ENCODE results near the gene PXN.

DNA sequence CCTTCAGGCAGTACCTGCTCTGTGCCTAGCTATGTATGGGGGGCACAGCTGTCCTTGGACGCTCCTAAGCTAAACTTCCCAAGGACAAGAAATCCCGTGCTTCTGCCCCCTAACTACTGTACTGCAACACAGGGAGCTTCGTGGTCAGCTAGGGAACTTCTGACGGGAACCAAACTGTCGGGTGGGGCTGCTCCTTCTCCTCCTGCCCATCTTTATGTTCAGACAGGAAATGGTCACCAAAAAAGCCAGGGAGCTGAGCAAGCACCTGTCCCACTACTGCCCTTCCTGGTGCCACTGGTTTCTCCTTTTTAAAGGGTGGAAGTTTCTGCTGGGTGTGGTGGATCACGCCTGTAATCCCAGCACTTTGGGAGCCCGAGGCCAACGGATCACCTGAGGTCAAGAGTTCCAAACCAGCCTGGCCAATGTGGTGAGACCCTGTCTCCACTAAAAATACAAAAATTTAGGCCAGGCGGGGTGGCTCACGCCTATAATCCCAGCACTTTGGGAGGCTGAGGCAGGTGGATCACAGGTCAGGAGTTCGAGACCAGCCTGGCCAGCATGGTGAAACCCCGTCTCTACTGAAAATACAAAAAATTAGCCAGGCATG lies 26.6 kb downstream of the PXN start:
- TF ChIP-seq SUZ12 (IDR thresholded peaks at IDR 0.05; ENCODE audit: extremely low read depth, insufficient read depth, insufficient read length) (no peak), ZNF274 (IDR thresholded peaks at IDR 0.05; ENCODE audit: low read depth, low read length) (no peak), YY1 (IDR thresholded peaks at IDR 0.05; ENCODE audit: insufficient read depth, insufficient read length) (no peak)
